GOT3 (cell line): ENCODE measurements around the gene AAR2.

ENCODE experiments used
- DNase-seq: peaks from one replicate; lab custom pipeline; 2025; ENCODE audit warnings: mixed read lengths; lab: John Stamatoyannopoulos, UW

AAR2 gene, protein sequence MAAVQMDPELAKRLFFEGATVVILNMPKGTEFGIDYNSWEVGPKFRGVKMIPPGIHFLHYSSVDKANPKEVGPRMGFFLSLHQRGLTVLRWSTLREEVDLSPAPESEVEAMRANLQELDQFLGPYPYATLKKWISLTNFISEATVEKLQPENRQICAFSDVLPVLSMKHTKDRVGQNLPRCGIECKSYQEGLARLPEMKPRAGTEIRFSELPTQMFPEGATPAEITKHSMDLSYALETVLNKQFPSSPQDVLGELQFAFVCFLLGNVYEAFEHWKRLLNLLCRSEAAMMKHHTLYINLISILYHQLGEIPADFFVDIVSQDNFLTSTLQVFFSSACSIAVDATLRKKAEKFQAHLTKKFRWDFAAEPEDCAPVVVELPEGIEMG

DNA sequence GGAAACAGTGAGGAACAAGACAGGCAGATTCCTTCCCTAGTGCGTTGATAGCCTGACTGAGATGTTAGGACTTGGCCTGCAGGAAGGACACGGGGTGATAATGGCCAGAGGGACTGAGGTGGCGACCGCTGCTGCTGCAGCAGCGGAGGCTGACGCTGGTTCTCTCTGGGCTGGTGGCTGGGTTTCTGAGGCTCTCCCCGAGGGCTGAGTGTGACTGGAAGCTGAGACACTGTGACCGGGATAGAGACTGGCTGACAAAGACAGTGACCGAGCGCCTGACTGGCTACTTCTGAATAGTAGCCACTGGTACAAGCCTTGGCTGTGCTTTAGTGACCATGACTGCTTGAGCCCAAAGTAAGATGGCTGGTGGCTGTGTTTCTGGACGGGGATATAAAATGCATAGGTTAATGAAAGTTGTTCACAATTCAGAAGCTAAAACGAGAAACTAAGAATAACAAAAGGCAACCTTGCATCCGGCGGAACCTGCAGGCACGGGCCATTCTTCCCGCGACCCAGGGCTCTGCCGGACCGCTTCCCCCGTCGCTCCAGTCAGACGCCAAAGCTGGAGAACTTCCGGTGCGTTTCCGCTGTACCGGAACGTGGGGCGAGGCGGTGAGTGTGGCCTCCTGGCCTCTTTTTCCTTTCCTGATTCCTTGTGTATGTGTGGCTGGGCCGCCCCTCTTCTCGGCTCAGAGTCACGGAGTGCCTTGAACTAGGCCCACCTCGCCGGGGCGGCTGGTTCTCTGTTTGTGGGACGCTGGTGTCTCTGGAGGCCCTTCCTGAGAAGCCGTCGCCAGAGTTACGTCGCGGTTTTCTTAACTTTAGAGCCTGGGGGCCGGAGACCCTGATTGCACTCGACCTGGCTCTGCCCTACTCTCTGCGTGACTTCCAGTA, at the start of gene AAR2:
Gene AAR2, plus strand, starts transcription at position 587 of the 894 bp plus-strand sequence. CDS start 3,391 bp downstream, outside the sequence.
- DNase-seq, result peak; percentile 56

DNA sequence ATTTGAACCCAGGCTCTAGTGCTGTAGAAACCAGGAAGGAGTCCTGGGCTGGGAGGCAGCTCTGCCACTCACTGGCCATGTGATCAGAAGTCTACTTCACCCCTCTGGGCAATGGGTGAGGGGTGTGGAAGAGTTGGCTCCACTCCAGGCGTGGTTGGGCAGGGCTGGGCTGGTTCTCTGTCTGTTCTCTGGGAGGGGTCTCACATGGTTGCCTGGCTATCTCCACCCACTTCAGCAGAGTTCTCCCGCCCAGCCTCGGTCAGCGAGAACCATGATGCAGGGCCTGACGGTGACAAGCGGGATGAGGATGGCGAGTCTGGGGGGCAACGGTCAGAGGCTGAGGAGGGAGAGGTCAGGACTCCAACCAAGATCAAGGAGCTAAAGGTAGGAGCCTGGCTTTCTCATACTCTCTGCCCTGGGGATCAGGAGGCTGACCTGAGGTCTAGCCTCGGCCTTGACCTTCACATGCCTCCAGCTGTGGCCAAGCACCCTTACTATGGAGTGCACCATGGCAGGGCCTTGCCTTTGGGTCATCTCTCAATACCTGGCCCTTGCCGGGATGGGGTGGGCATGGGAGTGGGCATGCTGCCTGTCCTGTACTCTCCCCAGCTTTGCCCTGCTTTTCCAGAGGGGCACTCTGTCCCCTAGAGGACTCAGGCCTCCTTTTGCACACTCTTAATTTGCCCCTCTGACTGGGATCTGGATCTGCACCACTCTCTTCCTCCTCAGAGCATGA, 42.1 kb upstream of the AAR2 start:
- no peak for DNase-seq

DNA sequence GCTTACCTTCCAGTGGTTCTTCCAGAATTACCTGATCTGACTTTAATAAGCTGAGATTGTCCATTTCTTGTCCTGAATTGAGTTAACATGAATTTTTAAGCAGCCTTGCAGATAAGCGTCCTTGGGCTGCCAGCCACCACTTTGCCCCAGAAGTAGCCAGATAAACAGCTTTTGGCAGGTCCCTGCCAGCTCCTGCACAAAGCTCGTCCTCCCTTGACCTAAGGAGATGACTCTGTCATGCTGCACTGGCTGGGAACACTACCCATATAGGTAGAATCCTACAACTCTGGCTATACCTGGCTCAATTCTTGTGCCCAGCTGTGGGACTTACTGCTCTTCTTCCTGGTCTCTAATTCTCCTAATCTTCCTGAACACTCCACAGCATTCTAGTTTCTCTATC, 39.6 kb upstream of the AAR2 start:
- no peak for DNase-seq

DNA sequence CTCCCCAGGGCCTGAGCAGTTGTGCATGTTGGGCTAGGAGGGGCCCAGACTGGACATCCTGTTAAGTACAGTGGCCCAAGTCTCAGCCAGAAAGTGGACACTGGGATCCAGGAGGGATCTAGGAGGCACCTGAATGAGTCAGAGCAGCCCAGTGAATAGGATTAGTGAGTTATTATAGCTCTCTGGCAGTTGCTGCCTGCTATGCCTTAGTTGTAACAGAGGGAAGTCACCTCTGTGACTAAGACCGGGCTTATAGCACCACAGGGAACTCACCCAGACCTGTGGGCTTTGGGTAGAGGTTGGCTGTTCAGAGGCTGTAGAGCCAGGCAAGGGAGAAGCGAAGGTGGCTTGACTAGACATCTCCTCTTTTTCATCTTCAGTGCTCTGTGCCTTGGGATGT, 39.0 kb upstream of the AAR2 start:
- no peak for DNase-seq

DNA sequence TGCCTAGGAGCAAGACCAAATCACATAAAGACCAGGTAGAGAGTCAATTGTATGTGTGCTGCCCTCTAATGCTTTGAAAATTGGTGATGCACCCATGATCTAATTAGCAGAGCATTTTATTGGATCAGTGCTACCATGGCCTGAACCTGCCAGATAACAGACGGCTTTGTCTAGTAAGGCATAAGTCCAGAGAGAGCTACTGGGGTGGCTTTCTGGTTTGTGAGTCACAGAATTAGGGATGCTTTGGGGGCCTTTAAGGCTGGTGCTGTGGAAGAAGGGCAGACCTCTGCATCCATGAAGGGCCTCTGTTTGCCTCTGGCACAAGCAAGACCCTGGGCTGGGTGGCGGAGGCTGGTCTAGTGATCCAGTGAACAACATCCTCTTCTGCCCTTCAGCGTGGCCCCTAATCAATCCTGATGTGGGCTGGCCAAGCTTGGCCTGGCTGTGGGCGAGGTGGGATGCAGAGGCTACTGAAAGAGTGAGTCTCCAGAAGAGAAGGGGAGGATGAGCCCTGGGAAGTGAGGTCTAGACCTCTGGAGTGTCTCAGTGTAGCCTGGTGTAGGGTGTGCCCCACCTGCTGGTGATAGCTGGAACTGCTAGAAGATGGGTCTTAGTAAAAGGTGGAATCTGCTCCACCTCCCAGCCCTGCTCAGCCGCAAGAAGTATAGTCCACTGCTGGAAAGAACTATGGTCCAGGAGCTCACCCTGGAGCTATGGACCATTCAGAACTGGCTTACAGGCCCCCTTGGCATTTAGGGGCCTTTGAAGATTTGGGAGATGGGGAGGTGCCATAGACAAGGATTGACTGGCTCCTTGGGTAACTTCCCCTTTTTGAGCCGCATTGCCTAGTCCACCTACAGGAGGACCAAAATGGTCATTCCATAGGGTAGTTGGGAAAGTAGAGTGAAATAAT, 36.7 kb upstream of the AAR2 start:
- peak; percentile 57 for DNase-seq

DNA sequence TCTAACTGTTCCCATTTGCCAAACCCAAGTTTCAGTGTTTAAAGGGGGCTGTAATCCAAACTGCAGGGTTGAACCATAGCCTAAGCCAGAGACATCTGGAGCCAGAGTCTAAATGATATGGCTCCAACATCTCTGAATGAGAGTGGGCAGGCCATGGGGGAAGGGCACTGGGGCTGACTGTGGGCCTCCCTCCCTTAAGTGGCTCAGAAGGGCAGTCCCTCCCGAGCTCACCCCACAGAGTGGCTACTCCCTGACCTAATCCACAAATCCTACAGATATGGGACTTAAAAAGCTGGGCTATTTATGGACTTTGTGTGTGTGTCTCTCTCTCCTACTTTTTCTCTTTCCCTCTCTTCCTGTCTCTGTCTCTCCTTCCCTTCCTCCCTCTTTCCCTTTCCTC, 35.8 kb upstream of the AAR2 start:
- DNase-seq, result no peak

DNA sequence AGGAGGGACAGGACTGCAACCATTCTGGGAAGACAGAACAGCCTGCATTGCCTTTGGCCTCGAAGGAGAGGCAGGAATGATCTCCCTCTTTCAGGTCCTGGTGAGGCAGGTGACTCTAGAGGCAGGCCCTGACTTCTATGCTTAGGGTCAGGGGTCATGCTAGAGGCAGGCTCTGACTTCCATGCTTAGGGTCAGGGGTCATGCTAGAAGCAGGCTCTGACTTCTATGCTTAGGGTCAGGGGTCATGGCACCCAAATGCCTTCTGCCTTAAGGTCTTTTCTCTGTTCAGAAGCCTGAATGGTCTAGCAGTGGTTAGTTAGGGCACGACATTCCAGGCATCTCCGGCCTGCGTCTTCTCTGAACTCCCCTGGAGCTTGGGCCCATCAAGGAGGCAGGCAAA, 35.1 kb upstream of the AAR2 start:
- DNase-seq, result no peak

DNA sequence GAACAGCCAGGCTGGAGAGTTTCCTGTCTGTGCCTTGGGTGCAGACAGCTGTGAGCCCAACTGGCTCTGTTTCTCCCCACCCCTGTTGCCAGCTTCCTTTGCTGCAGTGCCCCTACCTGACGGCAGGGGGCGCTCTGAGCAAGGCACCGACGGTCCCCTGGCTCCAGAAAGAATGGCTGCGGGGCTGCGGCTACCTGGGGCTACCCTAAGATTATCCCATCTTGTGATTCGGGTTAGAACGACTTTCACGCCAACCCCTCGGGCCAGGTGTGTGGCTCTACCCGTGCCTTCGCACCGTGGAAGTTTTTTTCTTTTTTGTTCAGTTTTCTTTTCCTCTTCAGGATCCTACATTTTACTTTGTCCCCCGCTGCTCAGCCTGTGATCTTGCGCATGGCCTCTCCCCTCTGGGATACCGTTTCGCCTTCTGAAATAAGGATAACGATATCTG, 33.4 kb upstream of the AAR2 start:
- no peak for DNase-seq

DNA sequence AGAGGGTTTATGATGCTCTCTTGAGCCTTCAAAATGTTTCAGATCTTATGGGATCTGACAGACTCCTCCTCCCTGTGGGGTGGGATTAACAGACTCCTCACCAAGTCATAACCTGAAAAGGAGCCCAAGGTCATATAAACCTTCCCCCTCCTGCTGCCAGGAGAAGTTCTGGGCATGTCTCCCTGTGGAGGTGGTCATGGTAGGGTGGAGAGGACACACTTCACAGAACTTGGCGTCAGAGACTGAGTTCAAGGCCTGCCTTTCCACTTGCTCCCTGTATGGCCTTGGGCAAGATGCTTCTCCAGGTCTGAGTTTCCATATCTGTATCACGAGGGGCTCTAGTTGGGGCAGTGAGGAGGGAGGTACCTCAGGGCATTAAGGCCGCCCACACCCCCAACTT, 32.4 kb upstream of the AAR2 start:
- DNase-seq, result no peak

DNA sequence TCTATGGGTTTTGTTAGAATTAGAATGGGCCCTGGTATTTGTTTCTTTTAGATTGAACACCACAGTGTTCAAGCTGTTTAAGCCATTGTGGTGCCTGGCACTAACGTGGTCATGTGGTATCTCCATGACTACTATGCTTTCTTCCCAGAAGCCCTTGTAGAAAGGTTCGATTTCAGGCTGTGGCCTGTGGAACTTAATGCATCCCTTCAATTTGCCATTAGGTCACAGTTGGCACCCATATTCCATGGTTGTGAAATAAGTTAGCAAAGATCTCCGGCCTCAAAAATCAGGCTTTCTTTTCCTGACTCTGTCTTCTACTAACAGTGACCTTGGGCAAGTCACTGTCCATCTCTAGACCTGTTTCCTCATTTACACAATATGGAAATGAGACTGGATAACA, 31.3 kb upstream of the AAR2 start:
- DNase-seq, result no peak

DNA sequence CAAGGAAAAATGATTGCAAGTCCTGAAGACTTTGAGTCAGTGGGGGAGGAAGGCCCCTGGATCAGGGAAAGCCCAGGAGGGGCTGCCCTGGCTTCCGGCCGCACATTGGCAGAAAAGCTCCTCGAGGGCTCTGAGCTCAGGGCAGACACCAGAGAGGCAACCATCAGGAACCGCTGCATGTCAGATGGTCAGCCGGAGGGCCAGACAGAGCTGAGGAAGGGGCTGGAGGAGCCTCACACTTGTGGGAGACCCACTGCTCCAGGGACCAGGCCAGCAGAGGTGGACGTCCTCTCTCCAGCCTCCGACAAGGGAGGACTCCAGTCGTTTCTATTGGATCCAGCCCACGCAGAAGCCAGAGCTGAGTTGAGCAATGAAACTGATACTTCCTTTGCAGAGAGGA, 30.2 kb upstream of the AAR2 start:
- DNase-seq, result no peak

DNA sequence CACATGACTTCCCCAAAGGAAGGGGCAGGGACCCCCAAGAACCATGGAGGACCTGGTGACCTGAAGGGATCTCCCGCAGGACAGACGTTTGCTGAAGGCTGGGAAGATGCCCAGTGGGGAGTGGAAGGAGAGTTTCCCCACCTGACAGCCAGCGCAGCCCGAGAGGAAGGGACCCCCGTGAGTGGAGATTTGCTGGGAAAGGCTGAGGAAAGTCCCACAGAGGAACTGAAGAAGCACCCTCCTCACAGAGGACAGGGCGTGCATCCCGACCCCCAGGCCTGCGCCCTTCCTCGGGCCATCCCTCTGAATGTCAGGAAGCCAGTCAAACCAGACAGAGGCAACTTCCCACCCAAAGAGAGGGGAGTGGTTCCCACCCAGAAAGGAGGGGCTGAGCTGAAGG, 29.6 kb upstream of the AAR2 start:
- no peak for DNase-seq

DNA sequence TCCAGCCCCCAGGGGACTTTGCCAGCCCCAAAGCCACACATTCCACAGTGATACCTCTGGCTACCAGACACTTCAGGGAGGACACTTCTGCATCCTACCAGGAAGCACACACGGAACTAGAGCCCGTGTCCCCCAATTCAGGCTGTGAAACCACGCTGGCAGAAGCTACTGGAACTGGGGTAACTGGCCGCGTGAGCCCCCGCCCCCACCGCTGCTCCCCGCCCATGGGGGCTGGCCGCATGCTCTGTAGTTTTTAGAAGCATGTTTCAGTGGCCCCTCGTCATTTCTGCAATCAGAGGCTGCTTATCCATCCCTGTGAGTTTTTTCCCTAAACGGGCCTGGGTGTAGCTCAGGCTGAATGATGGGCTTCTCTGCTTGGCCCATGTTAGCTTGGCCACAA, 28.7 kb upstream of the AAR2 start:
- no peak for DNase-seq

DNA sequence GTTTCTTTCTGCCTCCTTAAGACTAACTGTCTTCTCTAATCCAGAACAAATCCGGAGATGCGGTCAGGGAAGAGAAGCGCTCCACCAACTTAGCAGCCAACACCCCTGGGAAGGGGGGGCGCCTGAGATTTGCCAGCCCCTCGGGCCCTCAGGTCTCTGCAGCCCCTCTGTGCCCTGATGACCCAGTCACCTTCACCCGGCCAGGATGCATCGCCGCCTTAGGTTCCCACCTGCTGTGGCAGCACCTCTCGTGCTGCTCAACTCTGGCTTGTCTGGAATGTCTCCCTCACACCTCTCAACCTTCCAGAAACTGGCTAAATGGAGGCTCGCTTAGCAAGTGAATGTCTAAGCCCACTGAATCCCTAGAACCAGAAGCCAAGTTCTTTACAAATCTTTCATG, 28.0 kb upstream of the AAR2 start:
- DNase-seq, result no peak

DNA sequence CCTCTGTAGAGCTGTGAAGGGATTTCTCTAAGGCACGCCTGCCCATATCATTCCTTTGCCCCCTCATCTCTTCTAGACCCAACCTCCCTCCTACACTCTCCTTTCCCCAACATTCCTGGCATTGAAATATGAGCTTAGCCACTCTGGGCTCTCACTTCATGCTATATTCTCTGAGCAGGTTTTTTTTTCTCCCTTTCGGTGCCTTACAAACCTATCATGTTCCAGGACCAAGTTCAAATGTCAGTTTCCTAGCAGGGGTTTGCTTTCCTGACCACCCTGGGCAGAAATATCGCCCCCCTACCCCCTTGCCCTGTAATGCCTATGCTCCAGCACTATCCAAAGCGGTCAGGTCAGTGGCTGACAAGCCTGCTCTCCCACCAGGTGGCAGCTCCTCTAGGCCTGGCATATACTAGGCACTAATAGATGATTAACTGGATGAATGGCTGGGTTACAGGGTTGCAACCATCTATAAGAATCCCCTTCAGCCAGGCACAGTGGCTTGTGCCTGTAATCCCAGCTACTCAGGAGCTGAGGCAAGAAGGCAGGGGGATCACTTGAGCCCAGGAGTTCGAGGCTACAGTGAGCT, 25.7 kb upstream of the AAR2 start:
- no peak for DNase-seq

DNA sequence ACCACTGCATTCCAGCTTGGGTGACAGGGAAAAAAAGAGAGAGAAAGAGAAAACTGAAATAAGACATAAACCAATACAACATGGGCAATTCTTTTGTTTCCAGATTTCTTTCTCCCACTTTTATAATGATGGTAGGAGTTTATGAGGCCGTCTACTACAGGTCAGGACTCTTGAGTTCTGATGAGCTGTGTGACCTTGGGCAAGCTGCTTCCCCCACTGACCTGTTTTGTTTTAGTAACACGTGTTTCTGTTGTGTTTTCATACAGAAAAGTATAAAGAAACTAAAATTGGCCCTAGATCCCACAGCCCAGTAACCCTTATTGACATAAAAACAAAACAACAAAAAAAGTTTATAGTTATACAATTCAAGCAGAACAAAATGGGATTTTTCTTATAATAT, 22.9 kb upstream of the AAR2 start:
- no peak for DNase-seq

DNA sequence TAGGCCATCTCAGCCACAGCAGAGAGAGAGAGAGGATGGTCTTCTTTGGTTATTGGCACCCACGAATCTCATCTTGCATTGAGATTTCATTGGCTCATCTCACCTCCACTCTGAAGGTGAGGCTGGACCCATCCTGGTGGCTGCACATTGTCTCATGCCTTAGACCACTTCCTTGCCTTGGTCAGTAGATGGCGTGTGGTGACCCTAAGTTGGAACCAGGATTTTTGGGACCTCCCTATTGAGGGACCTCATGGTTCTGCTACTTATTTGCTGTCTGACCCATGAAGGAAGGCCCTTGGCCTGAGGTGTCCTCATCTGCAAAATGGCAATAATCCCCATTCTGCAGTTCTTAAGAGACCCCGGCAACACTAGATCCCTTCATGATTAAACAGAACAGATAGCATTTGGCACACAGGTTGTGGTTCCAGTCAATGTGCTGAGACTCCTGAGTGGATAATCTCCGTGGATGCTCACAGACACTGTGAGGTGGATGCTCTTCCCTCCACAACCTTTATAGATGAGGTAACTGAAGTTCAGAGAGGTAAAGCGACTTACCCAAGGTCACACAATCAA, 21.5 kb upstream of the AAR2 start:
- DNase-seq, result no peak

DNA sequence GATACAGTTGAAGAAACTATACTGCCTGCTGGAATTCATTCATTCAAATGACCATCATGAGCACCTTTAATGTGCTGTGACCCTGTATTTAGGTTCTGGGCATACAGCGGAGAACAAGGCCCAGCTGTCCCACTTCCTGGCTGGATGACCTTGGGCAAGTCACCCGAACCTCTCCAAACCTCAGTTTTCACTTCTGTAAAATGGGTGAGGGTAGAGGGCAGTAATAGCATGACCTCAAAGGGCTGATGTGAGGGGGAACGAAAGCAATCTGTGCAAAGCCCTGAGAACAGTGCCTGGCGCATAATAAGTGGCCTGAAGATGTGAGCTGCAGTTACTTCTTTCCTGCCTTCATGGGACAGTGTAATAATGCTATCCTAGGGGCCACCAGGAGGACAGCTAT, 20.5 kb upstream of the AAR2 start:
- no peak for DNase-seq

DNA sequence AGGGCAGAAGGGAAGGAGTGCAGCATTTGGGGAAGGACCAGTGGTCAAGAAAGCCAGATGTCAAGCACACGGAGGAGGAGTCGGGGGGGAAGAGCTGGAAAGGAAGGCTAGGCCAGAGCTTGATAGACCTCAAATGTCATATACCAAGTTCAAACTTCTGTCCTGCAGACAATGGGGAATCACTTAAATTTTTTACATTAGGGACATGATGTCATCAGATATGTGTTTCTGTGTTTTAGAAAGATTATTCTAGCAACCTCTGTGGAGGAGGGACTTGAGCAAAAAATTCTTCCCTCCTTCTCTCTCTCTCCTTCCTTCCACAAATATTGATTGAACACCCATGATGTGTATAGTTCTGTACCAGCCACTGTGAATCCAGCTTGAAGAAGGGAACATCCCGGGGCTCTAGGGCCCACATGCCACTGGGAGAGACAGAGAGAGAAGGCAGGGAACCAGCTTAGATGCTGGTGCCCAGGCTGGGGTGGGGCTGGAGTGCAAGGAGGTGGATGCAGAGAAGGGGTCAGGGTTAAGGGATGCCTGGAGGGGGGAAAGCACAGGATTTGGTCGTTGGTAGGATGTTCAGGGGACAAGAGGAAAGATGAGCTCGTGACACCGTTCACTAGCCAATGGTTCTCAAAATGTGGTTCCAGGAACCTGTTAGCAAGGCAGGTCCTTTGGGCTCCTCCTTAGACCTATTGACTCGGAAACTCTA, 19.8 kb upstream of the AAR2 start:
- DNase-seq, result no peak

DNA sequence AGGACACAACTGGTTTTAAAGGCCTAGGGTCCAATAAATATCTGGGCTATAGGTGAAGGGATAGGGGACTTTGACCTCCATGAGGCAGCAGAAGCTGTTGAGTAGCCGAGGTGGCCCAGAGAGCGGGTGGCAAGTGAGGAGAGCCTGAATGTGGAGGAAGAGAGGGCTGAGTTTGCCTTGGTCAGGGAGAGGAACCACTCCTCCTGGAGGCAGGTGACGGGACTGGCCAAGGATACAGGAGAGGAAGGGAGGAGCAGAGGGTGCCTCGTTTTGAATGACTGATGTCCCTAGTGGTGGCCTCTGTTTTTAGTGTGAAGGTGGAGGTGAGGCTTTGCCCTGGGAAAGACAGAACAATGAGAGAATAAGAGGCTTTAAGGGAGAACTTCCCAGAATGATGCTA, 19.1 kb upstream of the AAR2 start:
- no peak for DNase-seq
